HG03442 (cell line): ENCODE measurements around the gene CMIP.
"Not testable (repeated sequence)": the region's sequence is repeated elsewhere in the genome, so short reads cannot be mapped to it uniquely, and the experiment has no call there.

Source experiments
- ATAC-seq: cut with Tn5 transposase; IDR thresholded peaks from one replicate; pipeline ENCODE4 v1.9.1; 2021; ENCODE audit warnings: mild to moderate bottlenecking, moderate library complexity; ENCODE audit not compliant: unreplicated experiment

CMIP gene

GRCh38 chr16:81444448-81445121 is at the start of gene CMIP:
CMIP (plus strand) TSS chr16:81444808.
- ATAC-seq = peak; percentile 73

GRCh38 chr16:81394966-81395655 is 49.5 kb upstream of the CMIP start:
- ATAC-seq = no peak

- ATAC-seq = no peak
These were observed 47.3 kb upstream of the CMIP start for GRCh38 chr16:81397058-81397878.

GRCh38 chr16:81397879-81398520 is 46.6 kb upstream of the CMIP start:
- no peak for ATAC-seq

GRCh38 chr16:81399909-81400308 is 44.7 kb upstream of the CMIP start:
- no peak for ATAC-seq

- ATAC-seq = no peak
These were observed 43.3 kb upstream of the CMIP start for GRCh38 chr16:81401035-81401950.

- ATAC-seq = no peak
These were observed 41.4 kb upstream of the CMIP start for GRCh38 chr16:81403208-81403600.

GRCh38 chr16:81403601-81404391 is 40.8 kb upstream of the CMIP start:
- ATAC-seq = peak; percentile 68

GRCh38 chr16:81405002-81405401 is 39.6 kb upstream of the CMIP start:
- not testable (repeated sequence) for ATAC-seq

- ATAC-seq = no peak
These were observed 38.9 kb upstream of the CMIP start for GRCh38 chr16:81405702-81406113.

- no peak for ATAC-seq
These were observed 36.1 kb upstream of the CMIP start for GRCh38 chr16:81408409-81408950.

GRCh38 chr16:81409016-81409556 is 35.5 kb upstream of the CMIP start:
- ATAC-seq = no peak

- no peak for ATAC-seq
These were observed 33.8 kb upstream of the CMIP start for GRCh38 chr16:81410643-81411293.

- no peak for ATAC-seq
These were observed 31.2 kb upstream of the CMIP start for GRCh38 chr16:81413245-81413990.

- no peak for ATAC-seq
These were observed 28.9 kb upstream of the CMIP start for GRCh38 chr16:81415751-81416150.

- no peak for ATAC-seq
These were observed 27.9 kb upstream of the CMIP start for GRCh38 chr16:81416749-81417148.

- ATAC-seq = no peak
These were observed 27.4 kb upstream of the CMIP start for GRCh38 chr16:81417210-81417609.

- no peak for ATAC-seq
These were observed 24.8 kb upstream of the CMIP start for GRCh38 chr16:81419806-81420205.
